Natural killer cell (primary cell): ENCODE results near the gene SVEP1. TPM values are rescaled to one million over a fixed set of nuclear protein-coding genes. Genes with fewer than 3 reads are reported as not detected.

ENCODE experiments used
- ATAC-seq, 3 donors: fragments of 150-1000 bp in 2 of 3; fragments of 200-7000 bp in 1 of 3; cut with Tn5 transposase; 1 replicate in 1 of 3; 2 replicates in 2 of 3; pipeline ENCODE4 v1.10.0; 2021; ENCODE audit warnings: mild to moderate bottlenecking in 2 of 3, moderate library complexity in 2 of 3
- DNase-seq, 2 donors: peaks; one replicate each; pipeline versions ENCODE4 v3.0.0 to v3.0.0-alpha.2; 2013 to 2021; ENCODE audit warnings: mixed read lengths in 1 of 2
- H3K27ac ChIP-seq: one replicate; pipeline ENCODE4 v1.5.1; 2013; ENCODE audit warnings: mild to moderate bottlenecking, low read length
- H3K27me3 ChIP-seq: one replicate; pipeline ENCODE4 v1.6.1; 2013; ENCODE audit warnings: low read length; ENCODE audit not compliant: control insufficient read depth, insufficient read depth
- H3K36me3 ChIP-seq: one replicate; pipeline ENCODE4 v1.6.1; 2013; ENCODE audit warnings: low read length; ENCODE audit not compliant: control insufficient read depth, insufficient read depth
- H3K4me1 ChIP-seq: one replicate; pipeline ENCODE4 v1.6.1; 2013; ENCODE audit warnings: low read length; ENCODE audit not compliant: control insufficient read depth, insufficient read depth
- H3K4me3 ChIP-seq: one replicate; pipeline ENCODE4 v1.5.1; 2013; ENCODE audit warnings: low read length
- H3K9me3 ChIP-seq: one replicate; pipeline ENCODE4 v1.6.1; 2013; ENCODE audit warnings: low read length; ENCODE audit not compliant: control insufficient read depth, insufficient read depth
- H3K27ac Mint-ChIP-seq, 2 donors: one replicate each; pipeline ENCODE4 v1.8.0; 2022; ENCODE audit warnings: mild to moderate bottlenecking in 2 of 2, mixed read lengths in 2 of 2, moderate library complexity in 1 of 2
- H3K27me3 Mint-ChIP-seq, 2 donors: one replicate each; pipeline ENCODE4 v1.8.0; 2022; ENCODE audit warnings: low read depth in 2 of 2, mixed read lengths in 2 of 2
- H3K36me3 Mint-ChIP-seq: one replicate; pipeline ENCODE4 v1.8.0; 2022; ENCODE audit warnings: mixed read lengths
- H3K4me1 Mint-ChIP-seq, 2 donors: one replicate each; pipeline ENCODE4 v1.8.0; 2022; ENCODE audit warnings: mixed read lengths in 2 of 2
- H3K4me3 Mint-ChIP-seq: one replicate; pipeline ENCODE4 v1.8.0; 2022; ENCODE audit warnings: mild to moderate bottlenecking, moderate library complexity, mixed read lengths
- H3K9me3 Mint-ChIP-seq, 2 donors: one replicate each; pipeline ENCODE4 v1.8.0; 2022; ENCODE audit warnings: mixed read lengths in 2 of 2
- WGBS: methylation state at CpG from one replicate; pipeline ENCODE4 v1.1.7; 2013; ENCODE audit warnings: missing lambda C conversion rate; ENCODE audit not compliant: insufficient coverage; 5-methylcytosine and 5-hydroxymethylcytosine counted together
- intact Hi-C: fragments of 100-400 bp; cut with micrococcal nuclease; formaldehyde crosslinking; loops from one replicate; pipeline ENCODE4 v1.14.2; 2022
- total RNA-seq, 4 donors: library from RNA; stranded (reverse); fragments of 120-200 nt in 1 of 4; gene quantifications; one replicate each; pipeline versions ENCODE4 v1.2.3 to v1.2.4, GENCODE V29; 2013 to 2022
- TF ChIP-seq, protein P1 (sequence below): fragments of 200-600 bp; IDR thresholded peaks from one replicate; pipeline ENCODE4 v1.8.0; 2022; ENCODE audit warnings: antibody characterized with exemption

SVEP1 gene
- total RNA-seq, 3 donors from 2014 or later (not counting 1 experiment from before 2014, with no cell fraction given): not detected

DNA sequence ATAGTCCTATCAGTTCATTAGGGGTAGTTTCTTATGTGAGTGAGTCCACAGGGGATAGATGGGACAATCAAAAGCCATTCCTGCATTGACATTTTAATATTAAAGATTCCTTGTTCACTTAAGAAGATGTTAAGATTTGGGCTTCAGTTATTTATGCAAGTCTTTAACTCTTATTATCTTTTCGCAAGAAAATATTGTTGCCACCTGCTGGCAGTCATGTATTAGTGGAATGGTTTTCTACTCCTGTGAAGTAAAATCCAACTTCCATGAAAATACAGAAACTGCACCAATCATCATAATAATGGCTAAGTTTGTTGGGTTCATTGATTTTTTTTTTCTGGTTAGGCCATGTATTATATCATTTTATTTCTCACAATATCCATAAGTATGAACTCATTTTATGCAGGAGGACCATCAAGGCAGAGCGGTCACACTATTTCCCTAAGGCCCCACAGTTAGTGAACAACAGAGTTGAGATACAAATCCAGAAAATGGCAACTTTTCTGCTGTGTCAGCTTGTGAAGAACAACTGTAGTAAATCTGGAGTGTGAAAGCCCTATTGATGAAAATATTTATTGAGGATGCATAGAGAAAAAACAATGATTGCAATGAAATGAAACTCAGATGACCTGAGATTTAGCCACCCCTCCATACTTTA, 153.4 kb downstream of the SVEP1 start:
- no peak overlapping the region for H3K4me3 Mint-ChIP-seq
- ATAC-seq: no peak
- no peaks in the 10 kb centered on the region for H3K27me3 ChIP-seq
- H3K4me1 ChIP-seq: no peaks in the 10 kb centered on the region
- H3K9me3 Mint-ChIP-seq: peaks cover 0 to 2% of the 10 kb centered on the region in 2 donors
- no peak overlapping the region for H3K27ac Mint-ChIP-seq
- TF ChIP-seq, protein P1, sequence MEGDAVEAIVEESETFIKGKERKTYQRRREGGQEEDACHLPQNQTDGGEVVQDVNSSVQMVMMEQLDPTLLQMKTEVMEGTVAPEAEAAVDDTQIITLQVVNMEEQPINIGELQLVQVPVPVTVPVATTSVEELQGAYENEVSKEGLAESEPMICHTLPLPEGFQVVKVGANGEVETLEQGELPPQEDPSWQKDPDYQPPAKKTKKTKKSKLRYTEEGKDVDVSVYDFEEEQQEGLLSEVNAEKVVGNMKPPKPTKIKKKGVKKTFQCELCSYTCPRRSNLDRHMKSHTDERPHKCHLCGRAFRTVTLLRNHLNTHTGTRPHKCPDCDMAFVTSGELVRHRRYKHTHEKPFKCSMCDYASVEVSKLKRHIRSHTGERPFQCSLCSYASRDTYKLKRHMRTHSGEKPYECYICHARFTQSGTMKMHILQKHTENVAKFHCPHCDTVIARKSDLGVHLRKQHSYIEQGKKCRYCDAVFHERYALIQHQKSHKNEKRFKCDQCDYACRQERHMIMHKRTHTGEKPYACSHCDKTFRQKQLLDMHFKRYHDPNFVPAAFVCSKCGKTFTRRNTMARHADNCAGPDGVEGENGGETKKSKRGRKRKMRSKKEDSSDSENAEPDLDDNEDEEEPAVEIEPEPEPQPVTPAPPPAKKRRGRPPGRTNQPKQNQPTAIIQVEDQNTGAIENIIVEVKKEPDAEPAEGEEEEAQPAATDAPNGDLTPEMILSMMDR: no peak
- no peaks in the 10 kb centered on the region for H3K9me3 ChIP-seq
- H3K4me1 Mint-ChIP-seq: no peaks in the 10 kb centered on the region
- no peak for DNase-seq
- WGBS: 92% methylated on average over 1 of the region's 2 CpGs
- H3K27me3 Mint-ChIP-seq: no peaks in the 10 kb centered on the region
- no peaks in the 10 kb centered on the region for H3K36me3 Mint-ChIP-seq
- no peak overlapping the region for H3K4me3 ChIP-seq
- no peaks in the 10 kb centered on the region for H3K36me3 ChIP-seq
- intact Hi-C loops: no loop called here
- no peak overlapping the region for H3K27ac ChIP-seq

DNA sequence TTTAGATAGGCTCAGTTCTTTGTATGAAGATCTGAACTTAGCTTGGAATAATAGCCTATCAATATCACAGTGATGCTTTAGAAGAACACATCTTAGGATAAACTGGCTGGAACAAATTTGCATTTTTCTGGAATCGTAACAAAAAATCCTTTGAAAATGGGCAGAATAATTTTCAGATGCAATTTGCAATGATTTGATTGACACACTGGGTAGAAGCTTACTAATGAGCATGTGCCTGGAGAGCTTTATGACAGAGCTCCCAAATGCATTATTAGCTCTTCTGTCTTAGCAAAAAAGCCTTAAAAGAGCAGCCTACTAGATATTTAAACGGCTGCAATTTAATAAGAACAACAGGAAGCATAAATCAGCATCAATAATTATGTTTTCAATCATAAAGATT, 165.1 kb downstream of the SVEP1 start:
- DNase-seq: no peak
- no peak for ATAC-seq
- WGBS: 86% methylated on average over 2 of the region's 2 CpGs
- Mint-ChIP-seq H3K27me3 (peaks cover 0 to 2% of the 10 kb centered on the region in 2 donors), H3K27ac (no peak overlapping the region), H3K36me3 (peaks cover 11% of the 10 kb centered on the region), H3K9me3 (peaks cover 10 to 12% of the 10 kb centered on the region in 2 donors), H3K4me3 (no peak overlapping the region), H3K4me1 (no peaks in the 10 kb centered on the region)
- H3K36me3 ChIP-seq: no peaks in the 10 kb centered on the region
- no peaks in the 10 kb centered on the region for H3K9me3 ChIP-seq
- TF ChIP-seq, protein P1: no peak
- H3K4me3 ChIP-seq: no peak overlapping the region
- H3K27ac ChIP-seq: no peak overlapping the region
- no peaks in the 10 kb centered on the region for H3K27me3 ChIP-seq
- intact Hi-C loops: no loop called here
- H3K4me1 ChIP-seq: no peaks in the 10 kb centered on the region

DNA sequence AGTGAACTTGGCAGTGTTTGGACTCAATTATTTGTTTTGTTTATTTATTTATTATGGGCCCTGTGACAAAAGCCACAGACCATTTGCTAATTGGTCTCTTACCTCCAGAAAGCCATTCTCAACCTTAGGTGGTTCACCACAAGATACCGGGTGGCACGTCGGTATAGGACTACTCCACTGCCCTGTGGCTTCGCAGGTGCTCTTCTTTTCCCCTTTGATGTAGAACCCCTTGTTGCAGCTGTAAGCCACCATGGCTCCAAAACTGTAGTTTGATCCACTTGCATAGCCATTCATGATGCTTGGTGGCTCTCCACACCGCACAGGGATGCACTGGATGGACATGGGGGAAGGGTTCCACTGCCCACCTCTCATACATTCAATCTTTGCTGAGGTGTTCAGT, 168.6 kb downstream of the SVEP1 start:
- 44% methylated on average over 5 of the region's 5 CpGs for WGBS
- Histone ChIP-seq H3K4me1 (no peaks in the 10 kb centered on the region), H3K4me3 (no peak overlapping the region), H3K27me3 (no peaks in the 10 kb centered on the region), H3K36me3 (no peaks in the 10 kb centered on the region), H3K9me3 (no peaks in the 10 kb centered on the region), H3K27ac (no peak overlapping the region)
- DNase-seq: no peak
- Mint-ChIP-seq H3K9me3 (peaks cover 7% of the 10 kb centered on the region in 2 donors), H3K27ac (no peak overlapping the region), H3K36me3 (no peaks in the 10 kb centered on the region), H3K27me3 (peaks cover 0 to 5% of the 10 kb centered on the region in 2 donors), H3K4me3 (no peak overlapping the region), H3K4me1 (no peaks in the 10 kb centered on the region)
- TF ChIP-seq, protein P1: no peak
- intact Hi-C loops: no loop called here
- ATAC-seq: no peak

DNA sequence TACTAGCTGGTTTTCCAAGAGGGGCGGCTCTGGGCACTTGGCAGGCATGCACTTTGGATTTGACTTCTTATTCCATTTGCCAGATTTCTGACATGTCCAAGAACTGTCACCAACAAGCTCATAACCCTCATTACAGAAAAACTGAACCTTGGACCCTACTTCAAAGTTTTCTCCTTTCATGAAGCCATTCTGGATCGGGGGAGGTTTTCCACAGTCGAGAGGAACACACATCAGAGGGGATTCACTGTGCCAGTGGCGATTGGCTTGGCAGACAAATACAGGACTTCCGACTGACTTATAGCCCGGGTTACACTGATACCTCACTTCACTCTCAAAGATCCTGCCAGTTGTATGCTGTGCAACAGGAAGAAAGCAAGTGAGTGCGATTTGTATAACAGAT, 170.9 kb downstream of the SVEP1 start:
- H3K4me3 ChIP-seq: no peak overlapping the region
- intact Hi-C loops: no loop called here
- Mint-ChIP-seq H3K36me3 (no peaks in the 10 kb centered on the region), H3K27ac (no peak overlapping the region), H3K4me3 (no peak overlapping the region), H3K4me1 (no peaks in the 10 kb centered on the region), H3K27me3 (peaks cover 0 to 2% of the 10 kb centered on the region in 2 donors), H3K9me3 (no peaks in the 10 kb centered on the region)
- no peaks in the 10 kb centered on the region for H3K27me3 ChIP-seq
- ATAC-seq (no peak), DNase-seq (no peak)
- no peak overlapping the region for H3K27ac ChIP-seq
- no peaks in the 10 kb centered on the region for H3K36me3 ChIP-seq
- no peaks in the 10 kb centered on the region for H3K9me3 ChIP-seq
- no peaks in the 10 kb centered on the region for H3K4me1 ChIP-seq
- TF ChIP-seq, protein P1: no peak
- WGBS: 89% methylated on average over 7 of the region's 7 CpGs
